H1 (cell line): ENCODE results near the gene PLEK2. TPM values are rescaled to one million over a fixed set of nuclear protein-coding genes. Genes with fewer than 3 reads are reported as not detected.
A peak's percentile ranks its signal among the peaks of the same experiment; 100 is the strongest.

Experiments used
- CTCF ChIA-PET: fragments of 300-600 bp; sonication (Branson Sonifier 250); formaldehyde crosslinking; loops from one replicate; lab custom pipeline; 2021; ENCODE audit not compliant: partially characterized antibody; lab: Charles Lee
- POLR2A ChIA-PET: fragments of 300-600 bp; sonication (Branson Sonifier 250); formaldehyde crosslinking; loops from one replicate; lab custom pipeline; 2021; ENCODE audit warnings: inconsistent platforms; ENCODE audit not compliant: partially characterized antibody; lab: Charles Lee
- DNase-seq, 2 experiments: peaks; one replicate each; pipeline versions ENCODE4 v3.0.0 to v3.0.0-alpha.2; 2010 to 2022; ENCODE audit warnings: low spot score in 2 of 2, low read depth in 1 of 2, mixed read lengths in 1 of 2
- FAIRE-seq: peaks from 2 replicates; lab custom pipeline; 2011; peaks lifted over from hg19 to GRCh38; lab: Jason Lieb, UNC
- H2AFZ ChIP-seq: 2 replicates; pipeline ENCODE4 v1.8.1; 2012; ENCODE audit warnings: low read length, inconsistent platforms
- H2AK5ac ChIP-seq: 2 replicates; pipeline ENCODE4 v1.6.1; 2013; ENCODE audit warnings: low read depth, low read length
- H2BK120ac ChIP-seq: replicated peaks from 2 replicates; pipeline ENCODE3; 2013; ENCODE audit warnings: low read depth, low read length, inconsistent platforms
- H2BK12ac ChIP-seq: 2 replicates; pipeline ENCODE4 v1.6.1; 2013; ENCODE audit warnings: low read depth, low read length
- H2BK15ac ChIP-seq: 2 replicates; pipeline ENCODE4 v1.6.1; 2013; ENCODE audit warnings: low read length
- H2BK20ac ChIP-seq: 2 replicates; pipeline ENCODE4 v1.6.1; 2013; ENCODE audit warnings: low read length
- H2BK5ac ChIP-seq: 2 replicates; pipeline ENCODE4 v1.6.1; 2013; ENCODE audit warnings: low read depth, low read length
- H3K14ac ChIP-seq: 2 replicates; pipeline ENCODE4 v1.6.1; 2013; ENCODE audit warnings: inconsistent platforms; ENCODE audit not compliant: insufficient read length
- H3K18ac ChIP-seq: 2 replicates; pipeline ENCODE4 v1.6.1; 2013; ENCODE audit warnings: low read length; ENCODE audit errors: extremely low read depth
- H3K23ac ChIP-seq: 2 replicates; pipeline ENCODE4 v1.6.1; 2013; ENCODE audit warnings: inconsistent platforms; ENCODE audit not compliant: insufficient read length
- H3K23me2 ChIP-seq: 2 replicates; pipeline ENCODE4 v1.6.1; 2013; ENCODE audit warnings: low read depth, low read length
- H3K27ac ChIP-seq: 2 replicates; pipeline ENCODE4 v1.6.1; 2011; ENCODE audit warnings: low read depth, low read length, inconsistent platforms
- H3K27me3 ChIP-seq, 4 experiments: replicated peaks in 1 of 4; 1 replicate in 1 of 4; 2 replicates in 3 of 4; pipeline versions ENCODE4 v1.6.1 to v1.8.1; 2011 to 2013; ENCODE audit warnings: low read length in 3 of 4, mild to moderate bottlenecking in 3 of 4, inconsistent platforms in 2 of 4, mixed read lengths in 2 of 4, moderate library complexity in 1 of 4; ENCODE audit not compliant: control insufficient read depth in 3 of 4, insufficient read depth in 3 of 4; ENCODE audit errors: extremely low read depth in 1 of 4
- H3K36me3 ChIP-seq, 4 experiments: 2 replicates each; pipeline versions ENCODE4 v1.6.1 to v1.8.1; 2011 to 2013; ENCODE audit warnings: mild to moderate bottlenecking in 4 of 4, low read length in 3 of 4, moderate library complexity in 2 of 4, control low read depth in 1 of 4, inconsistent platforms in 1 of 4; ENCODE audit not compliant: insufficient read depth in 4 of 4, control insufficient read depth in 2 of 4
- H3K4ac ChIP-seq: replicated peaks from 2 replicates; pipeline ENCODE3; 2013; ENCODE audit warnings: low read length, low read depth, mixed read lengths, inconsistent platforms; ENCODE audit not compliant: insufficient read length
- H3K4me1 ChIP-seq, 4 experiments: replicated peaks in 1 of 4; 1 replicate in 1 of 4; 2 replicates in 3 of 4; pipeline versions ENCODE4 v1.6.1 to v1.8.1; 2011 to 2013; ENCODE audit warnings: low read length in 3 of 4, inconsistent platforms in 2 of 4, mixed read lengths in 1 of 4; ENCODE audit not compliant: insufficient read depth in 4 of 4, control insufficient read depth in 3 of 4
- H3K4me2 ChIP-seq, 2 experiments: 2 replicates each; pipeline versions ENCODE4 v1.6.1 to v1.8.1; 2011 to 2013; ENCODE audit warnings: low read depth in 2 of 2, low read length in 2 of 2, control low read depth in 1 of 2, inconsistent platforms in 1 of 2, mild to moderate bottlenecking in 1 of 2; ENCODE audit not compliant: insufficient read depth in 1 of 2
- H3K4me3 ChIP-seq, 4 experiments: fragments of 200-600, 300-600 bp in 1 of 4; sonication (generic), shearing (Covaris generic), sonication (Bioruptor Twin) in 1 of 4; 2 replicates each; pipeline versions ENCODE4 v1.5.1 to v1.8.1; 2011 to 2016; ENCODE audit warnings: low read length in 4 of 4, low read depth in 3 of 4, control low read depth in 2 of 4, inconsistent platforms in 2 of 4, mild to moderate bottlenecking in 2 of 4, mixed read lengths in 1 of 4, moderate library complexity in 1 of 4; ENCODE audit not compliant: insufficient read depth in 2 of 4; ENCODE audit errors: extremely low read depth in 1 of 4
- H3K56ac ChIP-seq: replicated peaks from 2 replicates; pipeline ENCODE3; 2013; ENCODE audit warnings: low read depth, mild to moderate bottlenecking, mixed read lengths, low read length, inconsistent platforms; ENCODE audit not compliant: insufficient read length
- H3K79me1 ChIP-seq: 2 replicates; pipeline ENCODE4 v1.6.1; 2013; ENCODE audit warnings: low read depth, low read length, control low read depth
- H3K79me2 ChIP-seq, 2 experiments: 2 replicates each; pipeline versions ENCODE4 v1.6.1 to v1.8.1; 2012 to 2013; ENCODE audit warnings: low read length in 2 of 2, mild to moderate bottlenecking in 2 of 2, inconsistent platforms in 1 of 2; ENCODE audit not compliant: insufficient read depth in 2 of 2, control insufficient read depth in 1 of 2
- H3K9ac ChIP-seq, 4 experiments: replicated peaks in 1 of 4; 1 replicate in 1 of 4; 2 replicates in 3 of 4; pipeline versions ENCODE4 v1.6.1 to v1.8.1; 2011 to 2013; ENCODE audit warnings: low read depth in 3 of 4, low read length in 3 of 4, control low read depth in 2 of 4, mild to moderate bottlenecking in 2 of 4, moderate library complexity in 2 of 4, inconsistent platforms in 1 of 4; ENCODE audit errors: extremely low read depth in 1 of 4
- H3K9me3 ChIP-seq, 2 experiments: 2 replicates each; pipeline versions ENCODE4 v1.6.1 to v1.8.1; 2012 to 2013; ENCODE audit warnings: mild to moderate bottlenecking in 2 of 2, moderate library complexity in 2 of 2, control low read depth in 1 of 2, inconsistent platforms in 1 of 2, low read depth in 1 of 2, low read length in 1 of 2, mixed read lengths in 1 of 2; ENCODE audit not compliant: insufficient read depth in 2 of 2
- H4K20me1 ChIP-seq, 2 experiments: replicated peaks in 1 of 2; 2 replicates each; pipeline versions ENCODE3 to v1.8.1; 2011 to 2013; ENCODE audit warnings: inconsistent platforms in 2 of 2, low read length in 2 of 2, mild to moderate bottlenecking in 1 of 2; ENCODE audit not compliant: insufficient read depth in 2 of 2, control insufficient read depth in 1 of 2
- H4K5ac ChIP-seq: 2 replicates; pipeline ENCODE4 v1.6.1; 2013; ENCODE audit warnings: low read length, low read depth, mixed read lengths, inconsistent platforms; ENCODE audit not compliant: insufficient read length
- H4K8ac ChIP-seq: 2 replicates; pipeline ENCODE4 v1.8.0; 2013; ENCODE audit warnings: mild to moderate bottlenecking, moderate library complexity, low read length, inconsistent platforms; ENCODE audit not compliant: insufficient read depth; ENCODE audit errors: extremely low read depth
- H4K91ac ChIP-seq: replicated peaks from 2 replicates; pipeline ENCODE3; 2013; ENCODE audit warnings: low read length, mixed read lengths, inconsistent platforms; ENCODE audit not compliant: insufficient read length
- CEBPB ChIP-seq: IDR thresholded peaks from 2 replicates; pipeline ENCODE4 v1.6.1; 2012; ENCODE audit warnings: low read depth, low read length
- CHD1 ChIP-seq: IDR thresholded peaks from 2 replicates; pipeline ENCODE4 v1.6.1; 2012; ENCODE audit warnings: low read depth, low read length, improper control_type of control experiment
- CHD2 ChIP-seq: IDR thresholded peaks from 2 replicates; pipeline ENCODE4 v1.6.1; 2012; ENCODE audit warnings: low read length, improper control_type of control experiment
- CTBP2 ChIP-seq: IDR thresholded peaks from 2 replicates; pipeline ENCODE4 v1.7.0; 2011; ENCODE audit warnings: borderline replicate concordance, mild to moderate bottlenecking, moderate library complexity, mixed read lengths, low read length; ENCODE audit not compliant: insufficient read depth, insufficient read length
- CTCF ChIP-seq, 3 experiments: IDR thresholded peaks; 1 replicate in 2 of 3; 2 replicates in 1 of 3; pipeline versions ENCODE4 v1.5.1 to v1.6.1; 2011; ENCODE audit warnings: low read length in 3 of 3, mild to moderate bottlenecking in 3 of 3, inconsistent platforms in 2 of 3, low read depth in 1 of 3, moderate library complexity in 1 of 3; ENCODE audit not compliant: insufficient read depth in 1 of 3; ENCODE audit errors: control extremely low read depth in 1 of 3
- EZH2 ChIP-seq: fragments of 200-600 bp; sonication (generic); IDR thresholded peaks from 2 replicates; pipeline ENCODE4 v1.7.1; 2012; ENCODE audit warnings: low read depth, mild to moderate bottlenecking, moderate library complexity, low read length, inconsistent platforms; ENCODE audit not compliant: severe bottlenecking
- KDM5A ChIP-seq: fragments of 200-600 bp; IDR thresholded peaks from 2 replicates; pipeline ENCODE4 v1.7.1; 2012; ENCODE audit warnings: mild to moderate bottlenecking, low read length, inconsistent platforms, mixed read lengths
- RNF2 ChIP-seq: fragments of 200-900, 300-1000 bp; sonication (generic); IDR thresholded peaks from 2 replicates; pipeline ENCODE4 v1.7.1; 2016; ENCODE audit warnings: borderline replicate concordance, low read depth, mild to moderate bottlenecking, antibody characterized with exemption, low read length; ENCODE audit not compliant: poor library complexity, severe bottlenecking; ENCODE audit errors: missing control alignments
- RXRA ChIP-seq: IDR thresholded peaks from 2 replicates; pipeline ENCODE4 v1.6.1; 2011; ENCODE audit warnings: low read depth, mild to moderate bottlenecking, low read length, moderate library complexity; ENCODE audit not compliant: insufficient read depth
- SIX5 ChIP-seq: IDR thresholded peaks from 2 replicates; pipeline ENCODE4 v1.6.1; 2011; ENCODE audit warnings: mild to moderate bottlenecking, low read depth, low read length
- SP4 ChIP-seq: IDR thresholded peaks from 2 replicates; pipeline ENCODE4 v1.6.1; 2012; ENCODE audit warnings: low read length, inconsistent platforms
- TEAD4 ChIP-seq: IDR thresholded peaks from 2 replicates; pipeline ENCODE4 v1.6.1; 2012; ENCODE audit warnings: low read depth, low read length, inconsistent platforms, mixed read lengths
- WGBS, 2 experiments: shearing (Covaris generic) in 1 of 2; methylation state at CpG; one replicate each; pipeline versions ENCODE4 v1.1.6 to v1.1.7; 2013 to 2015; ENCODE audit warnings: low lambda C conversion rate in 2 of 2, mixed read lengths in 2 of 2, inconsistent platforms in 1 of 2, low coverage in 1 of 2, missing lambda C conversion rate in 1 of 2; ENCODE audit not compliant: insufficient replicate concordance in 2 of 2, insufficient coverage in 1 of 2, insufficient read length in 1 of 2; ENCODE audit errors: extremely low coverage in 1 of 2, missing lambda C conversion rate in 1 of 2; 5-methylcytosine and 5-hydroxymethylcytosine counted together
- polyA plus RNA-seq, 7 experiments: library from polyadenylated mRNA; depleted of rRNA in 3 of 7; stranded (reverse) in 5 of 7; unstranded in 2 of 7; fragments of >200 nt in 5 of 7; fragments of 200-250 nt in 2 of 7; gene quantifications; 1 replicate in 5 of 7; 2 replicates in 1 of 7; 4 replicates in 1 of 7; pipeline versions ENCODE4 v1.2.1 to v1.2.3, GENCODE V29; 2011 to 2013; ENCODE audit warnings: missing spikeins in 2 of 7, mixed read lengths in 2 of 7
- total RNA-seq: library from RNA; stranded (reverse); fragmentation: NEBNext Ultra II Directional; extraction: Animal tissue kit (Norgen Biotek cat#: 25700); gene quantifications from 2 replicates; pipeline ENCODE4 v1.2.1, GENCODE V29; 2021

The PLEK2 gene
- total and polyA plus RNA-seq, 2 of the 8 experiments (the other 6 are each of a cell fraction or from before 2014, with no cell fraction given), result 0.41 to 2.1 TPM

DNA sequence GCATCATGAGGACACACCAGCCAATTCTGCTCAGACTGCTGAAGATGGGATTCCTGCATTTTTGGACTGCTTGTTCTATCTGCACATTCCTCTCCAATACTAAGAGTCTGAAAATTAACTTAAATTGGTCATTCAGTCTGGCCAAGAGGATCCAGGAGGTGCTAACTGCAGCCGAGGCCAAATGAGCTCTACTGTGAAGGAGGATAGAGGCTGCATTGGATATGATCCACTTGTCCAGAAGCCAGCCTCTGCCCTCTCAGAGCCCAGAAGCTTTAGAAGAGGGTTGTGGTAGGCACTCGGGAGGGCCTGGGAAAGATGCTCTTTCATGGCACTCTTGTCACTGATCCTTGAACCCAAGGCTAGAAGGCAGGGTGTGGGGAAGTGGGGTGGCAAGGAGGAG, 37.1 kb upstream of the PLEK2 start:
- CTCF ChIA-PET, result interaction anchor here (0.8 to 5.9 kb wide), 11 partner anchors 9 to 92 kb away, joined by 3 to 55 read pairs (median 6); no protein-coding TSS in a partner anchor
- WGBS, 2 experiments, result 83% methylated on average over 2 of the region's 2 CpGs; no CpG with 5 or more reads in 1 of the 2 experiments
- no peak for TF ChIP-seq RXRA
- TF ChIP-seq KDM5A, result no peak
- TF ChIP-seq CEBPB, result no peak
- no peak for TF ChIP-seq CHD1
- TF ChIP-seq CHD2, result no peak
- TF ChIP-seq EZH2, result no peak
- no peak for TF ChIP-seq TEAD4
- TF ChIP-seq SIX5, result no peak
- TF ChIP-seq CTCF (IDR thresholded peaks at IDR 0.05; ENCODE audit: control extremely low read depth in 1 of 3, insufficient read depth in 1 of 3, low read depth in 1 of 3, low read length in 3 of 3), result no peak
- TF ChIP-seq SP4, result no peak
- TF ChIP-seq RNF2, result no peak
- TF ChIP-seq CTBP2, result no peak

More for the DNA sequence above, 37.1 kb upstream of the PLEK2 start:
- FAIRE-seq (no peak), DNase-seq (no peak)
- Histone ChIP-seq H4K5ac (no peak overlapping the region), H3K4ac (no peak overlapping the region), H2AK5ac (no peak overlapping the region), H3K4me1 (peaks cover 0 to 19% (median 8%) of the 10 kb centered on the region in 4 experiments; a peak in 6 of 7 replicates), H3K27ac (no peak overlapping the region), H3K27me3 (no peaks in the 10 kb centered on the region; a peak in 1 of 7 replicates), H3K9me3 (peaks cover 10 to 11% of the 10 kb centered on the region in 2 experiments), H3K9ac (no peak overlapping the region), H2BK5ac (no peak overlapping the region), H3K23me2 (no peaks in the 10 kb centered on the region), H4K20me1 (no peaks in the 10 kb centered on the region), H2BK20ac (no peak overlapping the region), H4K8ac (no peak overlapping the region), H2BK12ac (no peak overlapping the region), H3K14ac (no peak overlapping the region), H3K36me3 (no peaks in the 10 kb centered on the region), H2AFZ (no peak overlapping the region), H3K23ac (no peak overlapping the region), H2BK15ac (0 out of 2 replicates have a peak overlapping the region, but pooled peaks have one; percentile 8), H3K56ac (no peak overlapping the region), H2BK120ac (no peak overlapping the region), H3K79me1 (no peaks in the 10 kb centered on the region), H3K4me3 (no peak overlapping the region; a peak in 1 of 8 replicates), H3K18ac (no peak overlapping the region), H4K91ac (peak overlapping the region; percentile 12), H3K4me2 (no peak overlapping the region), H3K79me2 (no peaks in the 10 kb centered on the region)
- POLR2A ChIA-PET, result no interaction called here
